Measurements from ENCODE around the gene RTP1.

- TF ChIP-seq CTCF (IDR thresholded peaks at IDR 0.05) (no peak), POLR2A (IDR thresholded peaks at IDR 0.05) (no peak)
Observed at GRCh38 chr3:187210545-187211327, 13.4 kb downstream of the RTP1 start.
